ENCODE measurements around the gene EIF2AK2.
A peak's percentile ranks its signal among the peaks of the same experiment; 100 is the strongest.

EIF2AK2 gene

DNA sequence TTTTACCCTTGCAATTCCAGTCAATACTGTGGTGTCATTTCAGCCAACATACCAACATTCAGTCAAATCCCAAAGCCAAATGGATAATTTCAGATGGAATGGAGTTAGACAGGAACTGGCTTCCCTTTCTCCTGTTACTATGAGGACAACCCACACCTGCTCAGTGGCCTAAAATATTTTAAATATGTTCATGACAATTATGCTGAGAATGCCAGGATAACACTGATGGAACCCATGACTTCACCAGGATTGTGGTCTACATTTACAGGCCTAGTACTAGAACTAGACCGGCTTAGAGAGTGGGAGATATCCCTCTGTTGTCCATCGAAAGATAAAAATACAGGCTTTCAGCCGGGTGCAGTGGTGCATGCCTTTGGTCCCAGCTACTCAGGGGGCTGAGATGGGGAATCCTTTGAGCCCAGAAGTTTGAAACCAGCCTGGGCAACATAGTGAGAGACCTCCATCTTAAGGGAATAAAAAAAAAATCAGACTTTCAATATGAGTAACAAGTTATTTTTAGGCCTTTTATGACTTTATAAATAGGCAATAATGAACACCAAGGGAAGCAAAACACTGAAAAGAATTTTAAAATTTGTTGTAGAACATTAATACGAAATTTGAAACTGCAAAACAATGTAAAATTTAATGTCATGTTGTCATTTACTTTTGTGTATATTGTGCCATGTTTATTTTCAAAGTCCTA lies 58.2 kb downstream of the EIF2AK2 start:
- DNase-seq: no peak

DNA sequence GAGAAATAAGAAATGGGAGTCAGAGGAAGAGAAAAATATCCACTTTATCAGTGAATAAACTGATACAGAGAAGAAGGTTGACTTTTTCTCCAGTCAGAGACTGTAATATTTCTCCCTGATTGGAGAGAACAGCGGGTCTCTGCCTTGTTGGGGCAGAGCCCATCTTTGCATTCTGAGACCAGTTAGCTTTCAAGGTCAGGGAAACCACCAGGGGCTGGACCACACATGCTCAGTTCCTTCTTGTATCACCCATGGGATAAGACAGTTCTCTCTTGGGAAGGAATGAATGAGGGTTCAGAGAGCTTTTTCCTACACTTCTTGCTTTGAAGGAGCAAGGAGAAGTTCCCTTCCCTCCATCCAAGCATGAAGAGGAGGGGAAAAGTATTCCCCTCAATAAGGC lies 60.2 kb downstream of the EIF2AK2 start:
- no peak for DNase-seq

DNA sequence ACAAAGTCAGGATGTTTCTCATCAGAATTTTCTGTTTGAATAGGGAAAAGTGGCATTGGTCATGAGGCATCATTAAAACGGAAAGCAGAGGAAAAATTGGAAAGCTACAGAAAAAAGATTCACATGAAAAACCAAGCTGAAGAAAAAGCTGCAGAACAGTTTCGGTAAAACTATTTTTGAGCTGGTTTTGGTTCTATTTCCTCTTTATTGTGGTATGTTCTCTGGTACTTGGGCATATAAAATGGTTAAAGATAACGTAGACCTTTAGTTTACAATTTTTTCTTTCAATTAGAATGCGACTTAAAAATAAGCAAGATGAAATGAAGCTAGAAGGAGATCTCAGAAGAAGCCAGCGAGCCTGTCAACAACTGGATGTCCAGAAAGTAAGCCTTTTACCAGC lies 64.9 kb downstream of the EIF2AK2 start:
- no peak for DNase-seq

DNA sequence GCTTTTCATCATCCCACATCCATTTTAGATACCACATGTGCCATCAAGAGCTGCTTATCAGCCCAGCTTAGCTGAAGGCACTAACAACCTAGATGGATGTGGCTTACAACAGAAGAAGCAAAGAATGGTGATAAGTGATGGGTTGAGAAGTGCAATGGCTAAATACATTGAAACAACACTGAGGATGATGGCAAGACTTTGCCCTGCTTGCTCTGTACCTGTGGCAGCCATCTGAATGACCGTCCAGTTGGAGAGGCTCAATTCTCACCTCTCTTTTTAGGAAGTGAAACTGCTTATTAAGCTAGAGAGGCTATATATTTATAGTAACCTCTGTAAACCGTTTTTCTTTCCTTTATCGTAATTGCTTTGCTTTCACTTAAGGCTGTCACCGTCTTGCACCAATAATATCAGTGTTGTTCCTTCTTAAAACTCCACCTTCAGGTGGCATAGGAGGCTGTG lies 66.7 kb downstream of the EIF2AK2 start:
- no peak for DNase-seq

DNA sequence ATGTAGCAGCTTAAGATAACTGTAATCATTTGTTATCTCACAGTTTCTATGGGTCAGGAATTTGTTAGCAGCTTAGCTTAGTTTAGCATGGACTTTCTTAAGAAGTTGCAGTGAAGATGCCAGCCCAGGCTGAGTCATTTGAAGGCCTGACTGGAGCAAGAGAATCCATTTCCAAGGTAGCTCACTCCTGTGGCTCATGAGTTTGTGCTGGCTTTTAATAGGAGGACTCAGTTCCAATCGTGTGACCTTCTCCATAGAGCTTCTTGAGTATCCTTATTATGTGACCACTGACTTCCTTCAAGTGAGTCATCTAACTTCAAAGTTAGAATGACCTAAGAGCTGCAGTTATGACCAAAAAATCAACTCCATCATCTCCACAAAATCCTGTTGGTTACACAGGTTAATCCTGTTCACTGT lies 71.0 kb downstream of the EIF2AK2 start:
- no peak for DNase-seq

DNA sequence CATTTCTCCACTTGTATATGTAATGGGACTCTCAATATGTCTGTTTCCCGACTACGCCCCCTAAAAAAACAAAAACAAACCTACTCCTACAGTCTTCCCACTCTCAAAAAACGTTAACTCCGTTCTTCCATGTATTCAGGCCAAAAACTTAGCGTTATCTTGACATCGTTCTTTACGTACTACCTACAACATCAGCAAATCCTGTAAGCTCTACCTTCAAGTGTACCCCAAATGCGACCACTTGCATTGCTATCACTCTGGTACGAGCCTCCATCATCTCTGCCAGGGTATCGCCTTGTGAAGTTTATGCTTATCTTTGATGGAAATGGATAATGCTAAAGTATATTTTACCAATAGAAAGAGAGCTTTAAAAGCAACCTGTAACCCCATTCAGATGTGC lies 72.0 kb downstream of the EIF2AK2 start:
- DNase-seq: no peak

DNA sequence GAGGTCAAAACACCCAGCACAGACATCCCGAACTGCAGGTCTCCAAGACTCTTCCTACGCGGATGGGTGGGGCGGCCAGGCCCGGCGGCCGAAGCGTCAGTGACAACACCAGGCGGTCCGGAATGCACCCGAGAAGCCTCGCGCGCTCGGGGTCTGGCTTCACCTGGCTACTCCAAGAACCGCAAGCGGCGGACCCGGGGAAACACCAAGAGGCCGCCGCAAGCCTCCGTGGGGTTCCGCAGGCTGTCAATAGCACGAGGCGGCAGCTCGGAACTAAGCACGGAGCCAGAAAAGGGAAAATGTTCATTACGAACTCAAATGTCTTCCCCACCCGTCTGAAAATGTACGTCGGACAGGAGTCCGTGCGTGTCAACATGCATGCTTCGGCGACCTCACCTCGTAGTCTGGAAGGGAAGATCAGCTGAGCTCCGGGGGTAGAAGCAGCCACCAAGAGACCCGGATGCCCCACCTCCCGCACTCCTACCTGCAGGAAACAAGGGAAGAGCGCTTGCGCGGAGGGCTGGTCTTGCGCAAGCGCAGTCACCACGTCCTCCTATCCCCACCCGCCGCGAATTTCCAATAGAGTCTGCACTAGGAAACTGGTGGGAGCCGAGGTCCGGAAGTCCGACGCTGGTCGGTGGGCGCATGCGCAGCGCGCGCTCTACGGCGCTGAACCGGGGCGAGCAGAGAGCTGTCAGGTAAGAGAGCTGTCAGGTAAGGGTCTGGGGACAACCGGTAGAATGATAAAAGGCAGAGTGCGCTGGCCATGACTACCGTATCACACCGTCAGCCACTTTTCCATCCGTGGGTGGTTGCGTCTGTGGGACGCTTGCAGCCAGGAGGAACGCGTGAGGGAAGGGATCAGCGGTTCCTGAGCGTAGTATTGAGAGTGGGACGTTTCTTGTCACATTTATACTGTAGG lies 72.6 kb downstream of the EIF2AK2 start, which contains the start of the genes GPATCH11 and HEATR5B:
Gene GPATCH11, plus strand, starts transcription at position 646 of the 922 bp plus-strand sequence. CDS start 3,864 bp downstream, outside the sequence.
Gene HEATR5B, minus strand, starts transcription at position 500 of the 922 bp plus-strand sequence. CDS start 958 bp downstream, outside the sequence.
- peak; percentile 96 for DNase-seq

DNA sequence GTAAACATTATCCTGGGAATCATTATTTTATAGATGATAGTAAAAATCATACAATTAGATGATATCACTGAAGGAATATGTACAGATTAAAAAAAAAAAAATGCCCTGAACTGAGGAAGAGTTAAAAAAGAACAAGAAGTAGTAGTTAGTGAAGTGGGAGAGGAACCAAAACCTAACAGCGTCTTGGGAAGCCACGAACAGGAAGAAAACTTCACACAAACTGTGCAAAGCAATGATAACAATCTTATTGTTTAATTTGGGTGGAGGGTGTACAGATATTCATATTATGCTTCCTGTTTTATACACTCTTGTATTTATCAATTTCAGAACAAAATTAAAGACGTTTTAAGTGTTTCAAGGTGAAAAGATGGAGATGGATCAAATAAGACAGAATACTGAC lies 76.1 kb downstream of the EIF2AK2 start:
- DNase-seq: peak; percentile 8

DNA sequence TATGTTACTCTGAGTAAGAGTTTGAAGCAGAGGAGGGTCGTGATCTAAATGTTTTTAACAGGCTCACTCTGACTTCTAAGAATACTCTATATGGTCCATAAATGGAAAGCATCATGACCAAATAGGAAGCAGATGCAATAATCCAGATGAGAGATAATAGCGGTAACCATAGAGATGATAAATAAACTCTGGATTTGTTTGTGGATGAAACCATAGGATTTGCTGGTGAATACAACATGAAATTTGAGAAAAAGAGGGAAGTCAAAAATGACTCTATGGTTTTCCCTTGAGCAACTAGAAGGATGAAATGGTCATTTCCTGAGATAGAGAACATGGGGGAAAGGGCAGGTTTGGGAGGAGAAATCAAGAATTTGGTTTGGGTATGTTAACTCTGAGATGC lies 76.5 kb downstream of the EIF2AK2 start:
- DNase-seq: no peak

DNA sequence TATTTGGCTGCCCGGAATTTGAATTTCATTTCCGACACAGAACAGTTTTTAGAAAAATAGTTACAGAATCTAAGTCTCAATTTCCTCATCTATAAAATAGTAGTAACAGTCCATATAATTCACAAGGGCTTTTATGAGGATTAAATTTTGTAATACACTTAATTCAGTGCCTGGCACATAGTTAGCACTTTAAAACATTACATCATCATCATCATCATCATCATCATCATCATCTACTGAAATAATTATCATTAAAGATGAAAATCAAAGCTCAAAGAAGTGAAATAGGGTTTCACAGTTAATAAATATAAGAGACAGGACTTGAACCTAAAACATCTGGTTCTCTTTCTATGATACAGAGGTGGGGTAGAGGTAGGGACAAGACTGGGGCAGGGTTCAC lies 85.8 kb downstream of the EIF2AK2 start:
- no peak for DNase-seq

DNA sequence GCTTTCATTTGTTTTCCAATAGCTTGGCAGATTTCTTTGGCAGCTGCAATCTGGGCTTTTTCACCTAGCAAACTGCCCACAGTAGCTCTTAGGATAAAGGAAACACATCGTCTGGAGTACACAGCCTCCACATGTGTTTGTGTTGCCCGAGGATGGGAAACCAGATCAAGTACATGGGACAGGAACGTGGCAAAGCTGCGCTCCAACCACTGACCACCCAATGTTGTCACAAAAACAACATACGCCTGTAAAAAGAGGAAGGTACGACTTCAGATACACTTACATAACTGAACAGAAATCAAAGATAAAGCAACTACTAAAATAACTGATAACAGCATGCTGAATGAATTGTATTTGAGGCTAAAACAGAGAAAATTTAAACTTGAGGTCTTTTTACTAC lies 88.1 kb downstream of the EIF2AK2 start:
- no peak for DNase-seq

DNA sequence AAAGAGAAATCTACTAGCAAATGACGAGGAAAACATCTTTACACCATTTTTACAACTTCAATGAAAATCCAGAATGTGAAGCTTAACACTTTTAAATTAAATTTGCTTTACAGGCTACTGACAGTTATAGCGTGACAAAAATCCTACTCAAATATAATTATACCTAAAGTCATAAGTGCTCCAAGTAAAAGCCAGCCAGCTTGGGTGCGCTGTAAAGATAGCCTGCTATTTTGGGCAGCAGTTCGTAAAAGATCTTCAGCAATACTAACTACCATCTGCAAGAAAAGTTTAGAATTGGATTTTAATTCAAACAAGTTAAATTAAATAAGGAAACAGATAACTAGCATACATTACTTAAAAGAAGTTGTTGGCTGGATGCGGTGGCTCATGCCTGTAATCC lies 95.0 kb downstream of the EIF2AK2 start:
- DNase-seq: no peak

DNA sequence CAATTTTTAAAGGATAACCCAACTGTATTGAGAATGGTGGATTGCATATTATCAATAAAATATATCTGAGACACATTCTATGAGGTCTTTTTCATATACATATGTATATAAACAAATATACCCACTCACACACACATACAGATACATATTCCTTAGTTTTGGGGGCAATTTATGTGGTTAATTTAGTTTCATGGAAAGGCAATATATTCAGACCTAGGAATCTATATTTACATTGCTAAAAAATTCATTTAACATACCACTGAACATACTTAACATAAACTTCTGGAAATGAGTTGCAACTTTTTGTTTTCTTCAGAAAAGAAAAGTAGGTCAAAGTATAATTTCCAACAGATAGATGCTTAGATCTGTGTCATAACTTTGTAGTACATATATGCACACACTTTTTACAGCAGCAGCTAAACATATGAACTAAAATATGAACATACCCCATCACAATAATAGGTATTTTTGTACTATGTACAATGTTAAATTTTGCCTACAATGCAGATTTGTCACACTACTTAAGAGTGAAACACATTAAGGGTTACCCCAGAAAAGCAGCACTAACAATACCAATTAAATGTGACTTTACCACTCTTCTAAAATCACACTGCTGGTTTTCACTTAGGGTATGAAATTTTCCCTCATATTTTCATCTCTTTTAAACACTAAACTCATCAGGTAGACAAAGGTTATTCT lies 95.6 kb downstream of the EIF2AK2 start:
- no peak for DNase-seq

DNA sequence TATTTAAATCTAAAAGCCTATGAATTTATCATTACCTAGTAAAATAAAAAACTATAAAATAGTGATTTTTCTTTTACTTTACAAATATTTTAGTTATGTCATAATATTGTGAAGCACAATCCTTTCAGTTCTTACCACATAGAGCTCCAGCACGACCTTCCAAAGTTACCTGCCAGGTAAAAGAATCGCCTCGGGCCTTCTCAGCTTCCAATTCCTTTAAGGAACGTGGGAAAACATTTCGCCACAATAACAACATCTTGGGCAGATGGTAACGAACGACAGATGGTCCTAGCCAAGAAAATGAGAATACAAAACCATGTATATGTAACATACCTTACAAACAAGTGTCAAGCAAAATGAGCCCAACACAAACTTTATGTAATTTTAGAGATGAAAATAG lies 96.3 kb downstream of the EIF2AK2 start:
- DNase-seq: no peak

DNA sequence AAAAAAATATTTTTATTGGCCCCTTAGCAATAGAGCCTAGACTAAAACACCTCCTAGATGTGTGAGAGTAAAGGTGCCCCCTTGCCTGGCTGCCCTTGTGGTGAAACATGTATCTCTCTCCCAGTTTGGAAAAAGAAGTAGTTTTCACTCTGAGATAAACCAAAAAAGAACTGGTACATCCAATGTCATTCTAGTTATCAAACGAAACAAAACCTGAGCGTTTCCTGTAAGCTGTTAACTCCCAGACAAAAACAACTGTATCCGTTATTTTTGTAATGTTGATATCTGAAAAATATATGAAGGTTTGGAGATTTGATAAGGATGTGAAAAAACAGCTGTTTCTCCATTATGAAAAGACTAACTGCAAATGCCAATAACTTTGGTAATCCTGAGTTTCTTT lies 96.9 kb downstream of the EIF2AK2 start:
- DNase-seq: no peak

DNA sequence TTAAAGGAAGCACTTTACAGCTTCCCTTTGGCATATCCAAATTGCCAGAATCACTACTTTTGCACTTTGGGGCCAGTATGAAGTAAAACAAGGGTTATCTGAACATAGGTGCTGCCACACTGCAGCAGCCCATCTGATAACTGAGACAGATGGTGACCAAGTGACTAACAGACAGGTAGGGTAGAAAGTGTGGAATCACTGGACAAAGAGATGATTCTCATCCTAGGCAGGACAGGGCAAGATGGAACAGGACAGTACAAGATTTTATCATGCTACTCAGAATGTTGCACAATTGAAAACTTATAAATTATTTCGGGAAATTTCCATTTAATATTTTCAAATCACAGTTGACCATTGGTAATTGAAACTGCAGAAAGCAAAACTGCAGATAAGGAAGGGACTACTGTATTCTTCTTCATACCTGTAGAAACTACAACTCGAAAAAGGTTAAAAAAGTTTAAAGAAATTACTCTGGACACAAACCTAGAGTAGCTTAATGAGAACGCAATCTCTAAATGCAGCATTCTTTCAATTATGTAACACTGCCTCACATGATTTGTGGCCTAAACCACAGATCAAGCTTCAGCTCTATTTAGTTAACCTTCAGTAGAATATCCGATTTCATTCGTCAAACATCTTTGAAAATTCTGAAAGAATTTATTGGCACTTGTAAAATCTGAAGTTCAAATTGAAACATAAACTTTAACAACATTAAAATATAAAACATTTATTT lies 104.0 kb downstream of the EIF2AK2 start:
- DNase-seq: no peak

Data from CD4-positive, alpha-beta T cell treated with Interleukin-17A for 4 hours (primary cell).